Neural progenitor cell (in vitro differentiated cells): ENCODE data around the gene CD44. TPM values are rescaled to one million over a fixed set of nuclear protein-coding genes. Genes with fewer than 3 reads are reported as not detected.

Experiments used
- DNase-seq: peaks from one replicate; pipeline ENCODE4 v3.0.0-alpha.2; 2016; ENCODE audit warnings: low spot score
- H2AFZ ChIP-seq: fragments of 200-600 bp; sonication (generic); replicated peaks from 2 replicates; pipeline ENCODE4 v1.6.1; 2016; ENCODE audit warnings: antibody characterized with exemption
- H3F3A ChIP-seq: fragments of 200-600 bp; sonication (generic); 2 replicates; pipeline ENCODE4 v1.6.1; 2016; ENCODE audit warnings: antibody characterized with exemption, low read depth
- H3K27ac ChIP-seq: fragments of 200-600 bp; sonication (generic); 2 replicates; pipeline ENCODE4 v1.5.1; 2016; ENCODE audit warnings: mild to moderate bottlenecking
- H3K27me3 ChIP-seq: fragments of 200-600 bp; sonication (generic); 2 replicates; pipeline ENCODE4 v1.6.1; 2016; ENCODE audit warnings: mild to moderate bottlenecking, moderate library complexity
- H3K36me3 ChIP-seq: fragments of 200-600 bp; sonication (generic); 2 replicates; pipeline ENCODE4 v1.5.1; 2016
- H3K4me1 ChIP-seq: fragments of 200-600 bp; sonication (generic); 2 replicates; pipeline ENCODE4 v1.6.1; 2016; ENCODE audit warnings: mixed run types
- H3K4me2 ChIP-seq: fragments of 200-600 bp; sonication (generic); 2 replicates; pipeline ENCODE4 v1.6.1; 2016
- H3K4me3 ChIP-seq: fragments of 200-600 bp; sonication (generic); 2 replicates; pipeline ENCODE4 v1.5.1; 2016
- H3K79me2 ChIP-seq: fragments of 200-600 bp; sonication (generic); 2 replicates; pipeline ENCODE4 v1.6.1; 2016; ENCODE audit warnings: low read depth
- H3K9ac ChIP-seq: fragments of 200-600 bp; sonication (generic); 2 replicates; pipeline ENCODE4 v1.6.1; 2016
- H3K9me3 ChIP-seq: fragments of 200-600 bp; sonication (generic); 2 replicates; pipeline ENCODE4 v1.5.1; 2016; ENCODE audit warnings: low read depth
- H4K20me1 ChIP-seq: fragments of 200-600 bp; sonication (generic); 2 replicates; pipeline ENCODE4 v1.6.1; 2016; ENCODE audit warnings: low read depth
- H3K27ac Mint-ChIP-seq: 3 replicates; pipeline ENCODE4 v1.8.0; 2021; ENCODE audit warnings: mixed read lengths
- H3K27me3 Mint-ChIP-seq: 2 replicates; pipeline ENCODE4 v1.8.0; 2022; ENCODE audit warnings: low read depth, mild to moderate bottlenecking, inconsistent platforms, moderate library complexity, mixed read lengths; ENCODE audit not compliant: insufficient read depth
- H3K36me3 Mint-ChIP-seq: 3 replicates; pipeline ENCODE4 v1.8.0; 2021; ENCODE audit warnings: mixed read lengths
- H3K4me1 Mint-ChIP-seq: 3 replicates; pipeline ENCODE4 v1.8.0; 2021; ENCODE audit warnings: mixed read lengths
- H3K4me3 Mint-ChIP-seq: 3 replicates; pipeline ENCODE4 v1.8.0; 2021; ENCODE audit warnings: mild to moderate bottlenecking, moderate library complexity, mixed read lengths
- H3K9me3 Mint-ChIP-seq: 3 replicates; pipeline ENCODE4 v1.8.0; 2020; ENCODE audit warnings: mixed read lengths
- CTCF ChIP-seq: fragments of 200-600 bp; sonication (generic); IDR thresholded peaks from 2 replicates; pipeline ENCODE4 v1.5.1; 2017; ENCODE audit warnings: antibody characterized with exemption, mild to moderate bottlenecking
- EZH2 ChIP-seq: fragments of 200-600 bp; sonication (generic); IDR thresholded peaks from 2 replicates; pipeline ENCODE4 v1.6.1; 2017; ENCODE audit warnings: antibody characterized with exemption, mild to moderate bottlenecking, moderate library complexity
- EZH2phosphoT487 ChIP-seq: fragments of 200-600 bp; sonication (generic); IDR thresholded peaks from 2 replicates; pipeline ENCODE4 v1.6.1; 2017; ENCODE audit warnings: antibody characterized with exemption
- total RNA-seq: library from RNA; depleted of rRNA; stranded (reverse); fragments of >200 nt; gene quantifications from 2 replicates; pipeline ENCODE4 v1.2.3, GENCODE V29; 2015; ENCODE audit warnings: low replicate concordance

Gene CD44
- total RNA-seq, 1 donor from 2014 or later: 1.4 TPM

GRCh38 chr11:35211952-35212351 lies 73.0 kb downstream of the CD44 start:
- H2AFZ ChIP-seq: no peak overlapping the region
- no peak overlapping the region for H3K4me3 Mint-ChIP-seq
- no peaks in the 10 kb centered on the region for H3K9me3 ChIP-seq
- no peak for TF ChIP-seq CTCF
- TF ChIP-seq EZH2phosphoT487: no peak
- no peak for TF ChIP-seq EZH2
- no peaks in the 10 kb centered on the region for H3K4me1 Mint-ChIP-seq
- no peaks in the 10 kb centered on the region for H3K4me1 ChIP-seq
- DNase-seq: no peak
- no peaks in the 10 kb centered on the region for H3K36me3 ChIP-seq
- no peaks in the 10 kb centered on the region for H4K20me1 ChIP-seq
- H3K4me3 ChIP-seq: no peak overlapping the region
- H3K79me2 ChIP-seq: no peaks in the 10 kb centered on the region
- no peaks in the 10 kb centered on the region for H3K27me3 ChIP-seq
- H3K4me2 ChIP-seq: no peak overlapping the region
- no peaks in the 10 kb centered on the region for H3K27me3 Mint-ChIP-seq
- no peak overlapping the region for H3K27ac Mint-ChIP-seq
- H3K27ac ChIP-seq: no peak overlapping the region
- H3K36me3 Mint-ChIP-seq: no peaks in the 10 kb centered on the region
- no peak overlapping the region for H3K9ac ChIP-seq
- H3K9me3 Mint-ChIP-seq: peaks cover 13% of the 10 kb centered on the region
- H3F3A ChIP-seq: no peaks in the 10 kb centered on the region

- H3K79me2 ChIP-seq: no peaks in the 10 kb centered on the region
- no peaks in the 10 kb centered on the region for H4K20me1 ChIP-seq
- H3K4me1 ChIP-seq: no peaks in the 10 kb centered on the region
- no peak overlapping the region for H3K27ac Mint-ChIP-seq
- TF ChIP-seq CTCF (no peak), EZH2phosphoT487 (no peak), EZH2 (no peak)
- DNase-seq: no peak
- H3F3A ChIP-seq: no peaks in the 10 kb centered on the region
- no peaks in the 10 kb centered on the region for H3K27me3 Mint-ChIP-seq
- H2AFZ ChIP-seq: no peak overlapping the region
- H3K27me3 ChIP-seq: no peaks in the 10 kb centered on the region
- no peak overlapping the region for H3K4me3 Mint-ChIP-seq
- no peaks in the 10 kb centered on the region for H3K9me3 ChIP-seq
- H3K36me3 Mint-ChIP-seq: no peaks in the 10 kb centered on the region
- H3K4me2 ChIP-seq: no peak overlapping the region
- no peaks in the 10 kb centered on the region for H3K36me3 ChIP-seq
- no peak overlapping the region for H3K4me3 ChIP-seq
- no peaks in the 10 kb centered on the region for H3K4me1 Mint-ChIP-seq
- H3K27ac ChIP-seq: no peak overlapping the region
- H3K9me3 Mint-ChIP-seq: peaks cover 13% of the 10 kb centered on the region
- H3K9ac ChIP-seq: no peak overlapping the region
Measured at GRCh38 chr11:35214226-35214770, 75.3 kb downstream of the CD44 start.

GRCh38 chr11:35214792-35215193 lies 75.8 kb downstream of the CD44 start:
- H3K27ac Mint-ChIP-seq: no peak overlapping the region
- no peak overlapping the region for H3K4me3 Mint-ChIP-seq
- no peaks in the 10 kb centered on the region for H3K9me3 ChIP-seq
- H3K9me3 Mint-ChIP-seq: peaks cover 13% of the 10 kb centered on the region
- no peaks in the 10 kb centered on the region for H3K4me1 Mint-ChIP-seq
- no peak overlapping the region for H3K4me2 ChIP-seq
- no peaks in the 10 kb centered on the region for H3K27me3 Mint-ChIP-seq
- H3K36me3 Mint-ChIP-seq: no peaks in the 10 kb centered on the region
- TF ChIP-seq EZH2: no peak
- no peak for TF ChIP-seq CTCF
- TF ChIP-seq EZH2phosphoT487: no peak
- H3K27ac ChIP-seq: no peak overlapping the region
- H3K36me3 ChIP-seq: no peaks in the 10 kb centered on the region
- no peaks in the 10 kb centered on the region for H3K79me2 ChIP-seq
- H3K9ac ChIP-seq: no peak overlapping the region
- H3K4me3 ChIP-seq: no peak overlapping the region
- no peak overlapping the region for H2AFZ ChIP-seq
- no peaks in the 10 kb centered on the region for H3K4me1 ChIP-seq
- DNase-seq: peak; percentile 34
- no peaks in the 10 kb centered on the region for H4K20me1 ChIP-seq
- no peaks in the 10 kb centered on the region for H3K27me3 ChIP-seq
- no peaks in the 10 kb centered on the region for H3F3A ChIP-seq
